HEK293 (cell line): ENCODE measurements around the gene VASH2.
A peak's percentile ranks its signal among the peaks of the same experiment; 100 is the strongest.

Experiments used
- CTCF ChIA-PET: fragments of 350-600 bp; formaldehyde crosslinking; extraction: SDS; loops from one replicate; lab custom pipeline; 2021; ENCODE audit warnings: antibody characterized with exemption; lab: Yijun Ruan, JAX
- POLR2A ChIA-PET: fragments of 300-600 bp; formaldehyde crosslinking; extraction: SDS; loops from one replicate; lab custom pipeline; 2020; ENCODE audit warnings: antibody characterized with exemption, inconsistent platforms; lab: Yijun Ruan, JAX
- H3K27ac ChIP-seq: fragments of 200-500 bp; sonication (Bioruptor generic); 2 replicates; pipeline ENCODE4 v1.5.1; 2014; ENCODE audit warnings: low read depth, low read length, control low read depth, inconsistent platforms; ENCODE audit errors: extremely low read depth
- H3K36me3 ChIP-seq, 2 experiments: fragments of 200-500 bp in 1 of 2; sonication (Bioruptor generic) in 1 of 2; 1 replicate in 1 of 2; 2 replicates in 1 of 2; pipeline ENCODE4 v1.5.1; 2014 to 2017; ENCODE audit warnings: inconsistent platforms in 2 of 2, low read length in 2 of 2; ENCODE audit not compliant: control insufficient read depth in 2 of 2, insufficient read depth in 1 of 2
- H3K4me1 ChIP-seq: fragments of 200-500 bp; sonication (Bioruptor generic); 2 replicates; pipeline ENCODE4 v1.5.1; 2014; ENCODE audit warnings: mild to moderate bottlenecking, low read length, inconsistent platforms; ENCODE audit not compliant: control insufficient read depth, insufficient read depth
- H3K4me3 ChIP-seq: 2 replicates; pipeline ENCODE4 v1.5.1; 2011; ENCODE audit warnings: low read depth, mild to moderate bottlenecking, control low read depth, low read length, moderate library complexity
- H3K9me3 ChIP-seq: fragments of 200-500 bp; sonication (Bioruptor generic); 2 replicates; pipeline ENCODE4 v1.5.1; 2014; ENCODE audit warnings: low read depth, low read length, inconsistent platforms; ENCODE audit not compliant: control insufficient read depth, insufficient read depth
- GLI2 ChIP-seq: fragments of 450-650 bp; formaldehyde crosslinking; IDR thresholded peaks from 2 replicates; pipeline ENCODE4; 2017; ENCODE audit warnings: missing biosample characterization, missing genetic modification characterization, low read depth, borderline replicate concordance
- KLF7 ChIP-seq: fragments of 450-650 bp; formaldehyde crosslinking; IDR thresholded peaks from 2 replicates; pipeline ENCODE4 v1.5.1; 2016; ENCODE audit warnings: missing biosample characterization, missing genetic modification characterization, borderline replicate concordance
- PRDM1 ChIP-seq: fragments of 450-650 bp; formaldehyde crosslinking; IDR thresholded peaks from 2 replicates; pipeline ENCODE4; 2016; ENCODE audit warnings: missing biosample characterization, missing genetic modification characterization
- ZBTB26 ChIP-seq: fragments of 450-650 bp; formaldehyde crosslinking; optimal IDR thresholded peaks from 2 replicates; pipeline ENCODE3; 2016; ENCODE audit warnings: missing biosample characterization, mild to moderate bottlenecking, missing genetic modification characterization
- ZBTB48 ChIP-seq: fragments of 450-650 bp; formaldehyde crosslinking; IDR thresholded peaks from 2 replicates; pipeline ENCODE4 v1.5.1; 2016; ENCODE audit warnings: missing biosample characterization, missing genetic modification characterization
- ZNF133 ChIP-seq: fragments of 450-650 bp; formaldehyde crosslinking; IDR thresholded peaks from 2 replicates; pipeline ENCODE4 v1.5.1; 2016; ENCODE audit warnings: missing biosample characterization, missing genetic modification characterization
- ZNF146 ChIP-seq: fragments of 450-650 bp; formaldehyde crosslinking; IDR thresholded peaks from 2 replicates; pipeline ENCODE4 v1.5.1; 2016; ENCODE audit warnings: missing biosample characterization, missing genetic modification characterization
- ZNF2 ChIP-seq: fragments of 450-650 bp; formaldehyde crosslinking; IDR thresholded peaks from 2 replicates; pipeline ENCODE4 v1.5.1; 2016; ENCODE audit warnings: missing biosample characterization, missing genetic modification characterization
- ZNF280D ChIP-seq: fragments of 450-650 bp; formaldehyde crosslinking; IDR thresholded peaks from 2 replicates; pipeline ENCODE4 v1.5.1; 2016; ENCODE audit warnings: missing biosample characterization, missing genetic modification characterization
- ZNF302 ChIP-seq: fragments of 450-650 bp; formaldehyde crosslinking; IDR thresholded peaks from 2 replicates; pipeline ENCODE4 v1.5.1; 2016; ENCODE audit warnings: missing biosample characterization, missing genetic modification characterization, low read depth
- ZNF311 ChIP-seq: fragments of 450-650 bp; formaldehyde crosslinking; IDR thresholded peaks from 2 replicates; pipeline ENCODE4 v1.5.1; 2017; ENCODE audit warnings: missing biosample characterization, missing genetic modification characterization, borderline replicate concordance
- ZNF362 ChIP-seq: fragments of 450-650 bp; formaldehyde crosslinking; IDR thresholded peaks from 2 replicates; pipeline ENCODE4 v1.5.1; 2016; ENCODE audit warnings: missing biosample characterization, missing genetic modification characterization
- ZNF416 ChIP-seq: fragments of 450-650 bp; formaldehyde crosslinking; IDR thresholded peaks from 2 replicates; pipeline ENCODE4 v1.5.1; 2016; ENCODE audit warnings: missing biosample characterization, missing genetic modification characterization
- ZNF433 ChIP-seq: fragments of 450-650 bp; formaldehyde crosslinking; IDR thresholded peaks from 2 replicates; pipeline ENCODE4 v1.5.1; 2016; ENCODE audit warnings: missing biosample characterization, missing genetic modification characterization, low read depth
- ZNF48 ChIP-seq: fragments of 450-650 bp; formaldehyde crosslinking; IDR thresholded peaks from 2 replicates; pipeline ENCODE4 v1.5.1; 2016; ENCODE audit warnings: missing biosample characterization, missing genetic modification characterization
- ZNF654 ChIP-seq: fragments of 450-650 bp; formaldehyde crosslinking; IDR thresholded peaks from 2 replicates; pipeline ENCODE4 v1.5.1; 2016; ENCODE audit warnings: low read depth, missing biosample characterization, missing genetic modification characterization
- ZNF692 ChIP-seq: fragments of 450-650 bp; formaldehyde crosslinking; IDR thresholded peaks from 2 replicates; pipeline ENCODE4 v1.5.1; 2016; ENCODE audit warnings: missing biosample characterization, missing genetic modification characterization
- ZNF76 ChIP-seq: fragments of 450-650 bp; formaldehyde crosslinking; IDR thresholded peaks from 2 replicates; pipeline ENCODE4; 2016; ENCODE audit warnings: low read depth, missing biosample characterization, missing genetic modification characterization, borderline replicate concordance
- ZNF776 ChIP-seq: fragments of 450-650 bp; formaldehyde crosslinking; IDR thresholded peaks from 2 replicates; pipeline ENCODE4 v1.5.0; 2017; ENCODE audit warnings: missing biosample characterization, missing genetic modification characterization, borderline replicate concordance
- ZNF785 ChIP-seq: fragments of 450-650 bp; formaldehyde crosslinking; IDR thresholded peaks from 2 replicates; pipeline ENCODE4 v1.5.1; 2016; ENCODE audit warnings: missing biosample characterization, missing genetic modification characterization
- ZSCAN16 ChIP-seq: fragments of 450-650 bp; formaldehyde crosslinking; IDR thresholded peaks from 2 replicates; pipeline ENCODE4 v1.5.1; 2016; ENCODE audit warnings: missing biosample characterization, missing genetic modification characterization
- TF ChIP-seq, protein P1 (sequence below): fragments of 450-650 bp; formaldehyde crosslinking; IDR thresholded peaks from 2 replicates; pipeline ENCODE4 v1.5.1; 2017; ENCODE audit warnings: missing biosample characterization, missing genetic modification characterization

VASH2 gene

DNA sequence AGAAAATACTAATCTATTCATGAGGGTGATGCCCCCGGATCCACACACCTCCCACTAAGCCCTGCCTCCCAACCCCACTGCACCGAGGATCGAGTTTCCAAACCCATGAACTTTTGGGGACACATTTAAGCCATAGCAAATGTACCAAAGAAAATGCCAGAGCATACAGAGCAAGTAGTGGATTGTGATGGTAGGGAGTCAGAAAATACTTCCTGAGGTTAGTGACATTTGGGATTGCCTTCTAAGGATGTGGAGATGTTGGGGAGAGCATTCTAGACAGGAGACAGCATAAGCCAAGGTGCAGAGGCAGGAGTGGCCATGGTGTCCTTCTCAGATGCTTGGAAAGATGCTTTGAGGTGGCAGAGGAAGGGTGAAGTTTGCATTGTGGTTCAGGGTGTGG, 33.1 kb downstream of the VASH2 start:
- POLR2A ChIA-PET: no interaction called here
- Histone ChIP-seq H3K27ac (no peak overlapping the region), H3K9me3 (no peaks in the 10 kb centered on the region), H3K4me3 (no peak overlapping the region), H3K36me3 (no peaks in the 10 kb centered on the region), H3K4me1 (no peaks in the 10 kb centered on the region)
- CTCF ChIA-PET: interaction anchor here (1.5 kb wide), 1 partner anchor 63 kb away, joined by 4 read pairs; no protein-coding TSS in a partner anchor
- TF ChIP-seq ZSCAN16 (tag by site-specific recombination): no peak
- no peak for TF ChIP-seq ZNF654 (tag by site-specific recombination)
- no peak for TF ChIP-seq PRDM1
- no peak for TF ChIP-seq ZNF302 (tag by site-specific recombination)
- TF ChIP-seq, protein P1, sequence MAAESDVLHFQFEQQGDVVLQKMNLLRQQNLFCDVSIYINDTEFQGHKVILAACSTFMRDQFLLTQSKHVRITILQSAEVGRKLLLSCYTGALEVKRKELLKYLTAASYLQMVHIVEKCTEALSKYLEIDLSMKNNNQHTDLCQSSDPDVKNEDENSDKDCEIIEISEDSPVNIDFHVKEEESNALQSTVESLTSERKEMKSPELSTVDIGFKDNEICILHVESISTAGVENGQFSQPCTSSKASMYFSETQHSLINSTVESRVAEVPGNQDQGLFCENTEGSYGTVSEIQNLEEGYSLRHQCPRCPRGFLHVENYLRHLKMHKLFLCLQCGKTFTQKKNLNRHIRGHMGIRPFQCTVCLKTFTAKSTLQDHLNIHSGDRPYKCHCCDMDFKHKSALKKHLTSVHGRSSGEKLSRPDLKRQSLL (tag by site-specific recombination): no peak
- no peak for TF ChIP-seq ZNF785 (tag by site-specific recombination)
- no peak for TF ChIP-seq KLF7 (tag by site-specific recombination)
- TF ChIP-seq ZNF776 (tag by site-specific recombination): no peak
- no peak for TF ChIP-seq ZNF48
- TF ChIP-seq GLI2 (tag by site-specific recombination): no peak
- no peak for TF ChIP-seq ZNF692
- no peak for TF ChIP-seq ZBTB48 (tag by site-specific recombination)
- no peak for TF ChIP-seq ZNF133 (tag by site-specific recombination)
- TF ChIP-seq ZNF76 (tag by site-specific recombination): no peak

DNA sequence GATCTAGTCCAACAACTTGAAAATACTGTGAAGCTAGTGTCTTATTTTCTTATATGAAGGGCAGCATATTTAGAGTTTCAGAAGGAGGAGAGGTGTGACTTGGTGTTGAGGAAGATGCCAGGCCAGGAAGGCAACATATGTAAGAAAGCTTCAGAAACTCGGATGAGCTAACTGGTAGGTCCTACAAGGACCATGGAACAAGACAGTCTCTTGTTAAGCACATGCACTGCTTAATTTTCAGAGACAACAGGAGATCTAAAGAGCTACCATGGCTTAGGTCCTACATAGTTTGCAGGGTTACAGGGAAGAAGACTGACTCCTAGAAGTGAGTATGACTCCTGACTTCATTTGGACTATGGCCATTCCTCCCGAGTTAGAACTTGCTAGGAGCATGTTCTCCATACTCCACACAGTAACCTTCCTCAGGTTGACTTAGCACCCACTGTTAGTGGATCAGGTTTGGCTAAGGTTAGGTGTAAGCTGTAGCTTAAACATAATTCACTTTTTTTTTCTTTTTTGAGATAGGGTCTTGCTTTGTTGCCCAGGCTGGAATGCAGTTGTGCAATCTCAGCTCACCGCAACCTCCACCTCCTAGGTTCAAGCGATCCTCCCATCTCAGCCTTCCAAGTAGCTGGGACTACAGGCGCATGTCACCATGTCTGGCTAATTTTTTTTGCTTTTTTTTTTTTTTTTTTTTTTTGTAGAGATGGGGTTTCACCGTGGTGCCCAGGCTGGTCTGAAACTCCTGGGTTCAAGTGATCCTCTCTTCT, 34.4 kb downstream of the VASH2 start:
- ChIA-PET CTCF (interaction anchor here (1.5 to 3.2 kb wide), 3 partner anchors 10 to 64 kb away, joined by 4 to 20 read pairs (median 8); no protein-coding TSS in a partner anchor), POLR2A (interaction anchor here (0.7 kb wide), 1 partner anchor 27 kb away, joined by 4 read pairs; no protein-coding TSS in a partner anchor)

GRCh38 chr1:212986551-212986950, 36.2 kb downstream of the VASH2 start:
- peaks cover 0 to 6% of the 10 kb centered on the region in 2 experiments; a peak in 2 of 3 replicates for H3K36me3 ChIP-seq
- no peaks in the 10 kb centered on the region for H3K9me3 ChIP-seq
- H3K27ac ChIP-seq: no peak overlapping the region
- no peak overlapping the region for H3K4me3 ChIP-seq
- CTCF ChIA-PET: interaction anchor here (0.6 to 3.2 kb wide), 6 partner anchors 9 to 423 kb away, joined by 3 to 20 read pairs (median 4); no protein-coding TSS in a partner anchor
- POLR2A ChIA-PET: interaction anchor here (0.7 kb wide), 1 partner anchor 92 kb away, joined by 4 read pairs; no protein-coding TSS in a partner anchor
- no peaks in the 10 kb centered on the region for H3K4me1 ChIP-seq
- TF ChIP-seq ZBTB26 (tag by site-specific recombination): no peak
- no peak for TF ChIP-seq ZNF280D (tag by site-specific recombination)
- TF ChIP-seq ZNF146 (tag by site-specific recombination): no peak
- no peak for TF ChIP-seq ZNF311 (tag by site-specific recombination)
- no peak for TF ChIP-seq ZNF433 (tag by site-specific recombination)
- no peak for TF ChIP-seq ZNF416

More for the DNA sequence above, 34.4 kb downstream of the VASH2 start:
- Histone ChIP-seq H3K4me1 (no peaks in the 10 kb centered on the region), H3K36me3 (peaks cover 0 to 6% of the 10 kb centered on the region in 2 experiments; a peak in 1 of 3 replicates), H3K9me3 (no peaks in the 10 kb centered on the region), H3K4me3 (no peak overlapping the region), H3K27ac (no peak overlapping the region)
- no peak for TF ChIP-seq ZNF2 (tag by site-specific recombination)
- peak; percentile 68; the same call in 1 of the 2 replicates for TF ChIP-seq ZNF362
